ENCODE data around the gene EIF4H. TPM values are rescaled to one million over a fixed set of nuclear protein-coding genes. Genes with fewer than 3 reads are reported as not detected.

Gene EIF4H
- total and polyA plus RNA-seq, 2 donors (not counting 3 experiments of a cell fraction or from before 2014, with no cell fraction given): 406 to 415 TPM

DNA sequence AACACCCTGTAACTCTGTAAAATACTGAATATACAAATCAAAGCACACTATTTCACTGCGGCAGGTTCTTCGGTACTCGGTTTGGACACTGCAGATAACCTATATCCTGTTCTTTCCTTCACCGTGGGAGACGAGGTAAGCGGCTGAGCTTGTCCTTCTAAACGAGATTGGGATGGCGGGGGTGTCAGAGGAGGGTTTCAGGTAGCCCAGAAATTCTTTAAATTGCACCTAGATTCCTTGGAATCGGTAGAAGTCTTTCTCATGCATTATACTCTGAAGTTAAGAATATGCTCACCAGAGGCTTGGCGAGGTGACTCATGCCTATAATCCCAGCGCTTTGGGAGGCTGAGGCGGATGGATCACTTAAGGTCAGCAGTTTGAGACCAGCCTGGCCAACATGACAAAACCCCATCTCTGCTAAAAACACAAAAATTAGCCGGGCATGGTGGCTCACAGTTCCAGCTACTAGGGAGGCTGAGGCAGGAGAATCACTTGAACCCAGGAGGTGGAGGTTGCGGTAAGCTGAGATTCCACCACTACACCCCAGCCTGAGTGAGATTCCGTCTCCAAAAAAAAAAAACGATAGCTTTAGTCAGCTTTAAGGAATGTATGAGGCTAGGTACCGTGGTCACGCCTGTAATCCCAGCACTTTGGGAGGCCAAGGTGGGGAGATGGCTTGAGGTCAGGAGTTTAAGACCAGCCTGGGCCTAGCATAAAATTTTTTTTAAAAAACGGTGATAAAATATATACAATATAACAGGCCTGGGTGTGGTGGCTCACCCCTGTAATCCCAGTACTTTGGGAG, 25.6 kb downstream of the EIF4H start:
- Histone ChIP-seq H3K79me2 (ENCODE audit: control insufficient read depth, insufficient read depth, low read length) (no peaks in the 10 kb centered on the region), H3K27ac (ENCODE audit: insufficient read depth, low read depth, low read length) (no peak overlapping the region), H3K27me3 (ENCODE audit: control insufficient read depth in 2 of 2, insufficient read depth in 2 of 2, low read length in 2 of 2) (no peaks in the 10 kb centered on the region), H4K20me1 (replicated peaks; ENCODE audit: control insufficient read depth, extremely low read depth, insufficient read depth, low read length) (no peaks in the 10 kb centered on the region), H2AFZ (ENCODE audit: low read depth, low read length) (no peak overlapping the region), H3K4me3 (replicated peaks in 1 of 3; ENCODE audit: insufficient read depth in 1 of 3, low read depth in 1 of 3, low read length in 3 of 3) (no peak overlapping the region), H3K9me3 (replicated peaks; ENCODE audit: control insufficient read depth, insufficient read depth, low read length) (no peaks in the 10 kb centered on the region), H3K36me3 (ENCODE audit: control insufficient read depth in 2 of 2, extremely low read depth in 1 of 2, insufficient read depth in 2 of 2, low read length in 2 of 2) (peaks cover 3 to 6% of the 10 kb centered on the region in 2 experiments), H3K4me2 (ENCODE audit: insufficient read depth, low read length) (no peak overlapping the region), H3K9me1 (replicated peaks; ENCODE audit: control insufficient read depth, extremely low read depth, insufficient read depth, low read length) (no peaks in the 10 kb centered on the region), H3K4me1 (ENCODE audit: control insufficient read depth, extremely low read depth, insufficient read depth, low read length) (no peaks in the 10 kb centered on the region), H3K9ac (replicated peaks; ENCODE audit: extremely low read depth, insufficient read depth, low read length) (no peak overlapping the region)
- FAIRE-seq (no peak), DNase-seq (ENCODE audit: low read depth, low spot score) (no peak)
- dilution Hi-C loops (cut with MboI; ENCODE audit: extremely low pct_ligation_motif_present, low sequenced_read_pairs): no loop called here
- intact Hi-C loops (cut with micrococcal nuclease): loop anchor here (10.0 kb wide), 1 partner anchor 75 kb away; no protein-coding TSS in a partner anchor
- no TSS peak for BruUV-seq (replicated peaks)
- TF ChIP-seq POLR2AphosphoS5 (IDR thresholded peaks at IDR 0.05; ENCODE audit: insufficient read depth, low read depth, low read length) (no peak), POLR2A (IDR thresholded peaks at IDR 0.05; ENCODE audit: low read depth, low read length) (no peak), FOS (IDR thresholded peaks at IDR 0.05; ENCODE audit: borderline replicate concordance, insufficient read depth, low read length) (no peak)
- TF ChIP-seq, protein P1, sequence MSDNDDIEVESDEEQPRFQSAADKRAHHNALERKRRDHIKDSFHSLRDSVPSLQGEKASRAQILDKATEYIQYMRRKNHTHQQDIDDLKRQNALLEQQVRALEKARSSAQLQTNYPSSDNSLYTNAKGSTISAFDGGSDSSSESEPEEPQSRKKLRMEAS (IDR thresholded peaks at IDR 0.05; ENCODE audit: insufficient read depth, insufficient read length): no peak
- ChIA-PET CTCF (interaction anchor here (0.8 to 1.7 kb wide), 6 partner anchors 16 to 334 kb away, joined by 3 to 6 read pairs (median 4); no protein-coding TSS in a partner anchor), POLR2A (interaction anchor here (1.0 kb wide), 1 partner anchor 117 kb away, joined by 3 read pairs; no protein-coding TSS in a partner anchor)

DNA sequence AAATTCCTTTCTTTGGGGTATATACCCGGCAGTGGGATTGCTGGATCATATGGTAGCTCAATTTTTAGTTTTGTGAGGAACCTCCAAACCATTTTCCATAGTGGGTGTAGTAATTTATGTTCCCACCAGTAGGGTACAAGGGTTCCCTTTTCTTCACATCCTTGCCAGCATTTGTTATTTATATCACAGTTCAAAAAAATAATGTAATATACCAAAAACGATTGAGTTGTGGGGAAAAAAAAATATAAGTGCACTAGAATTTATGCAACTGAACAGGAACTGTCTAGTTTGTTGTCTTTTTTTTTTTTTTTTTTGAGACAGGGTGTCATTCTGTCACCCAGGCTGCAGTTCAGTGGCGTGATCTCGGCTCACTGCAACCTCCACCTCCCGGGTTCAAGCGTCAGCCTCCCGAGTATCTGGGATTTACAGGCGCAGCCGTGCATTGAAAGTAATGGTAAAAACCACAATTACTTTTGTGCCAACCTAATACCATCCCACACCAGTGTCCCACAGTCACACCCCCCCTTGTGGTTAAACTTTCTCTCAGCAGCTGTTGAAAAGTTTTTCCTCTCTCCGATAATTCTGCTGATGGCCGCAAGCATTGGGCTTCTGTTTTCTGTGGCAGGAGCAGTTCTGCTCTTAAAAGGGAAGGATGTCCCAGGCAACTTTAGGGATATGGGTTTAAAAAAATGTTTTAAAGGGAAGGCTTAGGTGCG, 28.8 kb downstream of the EIF4H start:
- no peaks in the 10 kb centered on the region for H3K36me3 ChIP-seq (ENCODE audit: control insufficient read depth in 2 of 2, extremely low read depth in 1 of 2, insufficient read depth in 2 of 2, low read length in 2 of 2)
- H4K20me1 ChIP-seq (replicated peaks; ENCODE audit: control insufficient read depth, extremely low read depth, insufficient read depth, low read length): no peaks in the 10 kb centered on the region
- dilution Hi-C loops (cut with MboI; ENCODE audit: extremely low pct_ligation_motif_present, low sequenced_read_pairs): no loop called here
- H3K27me3 ChIP-seq (ENCODE audit: control insufficient read depth in 2 of 2, insufficient read depth in 2 of 2, low read length in 2 of 2): no peaks in the 10 kb centered on the region
- CTCF ChIA-PET: interaction anchor here (0.6 to 10.3 kb wide), 17 partner anchors 9 to 337 kb away, joined by 3 to 405 read pairs (median 4); partner anchors contain the start of gene CLIP2
- H3K27ac ChIP-seq (ENCODE audit: insufficient read depth, low read depth, low read length): no peak overlapping the region
- POLR2A ChIA-PET: no interaction called here
- no peak overlapping the region for H3K4me3 ChIP-seq (replicated peaks in 1 of 3; ENCODE audit: insufficient read depth in 1 of 3, low read depth in 1 of 3, low read length in 3 of 3)
- H2AFZ ChIP-seq (ENCODE audit: low read depth, low read length): no peak overlapping the region
- H3K79me2 ChIP-seq (ENCODE audit: control insufficient read depth, insufficient read depth, low read length): no peaks in the 10 kb centered on the region
- intact Hi-C loops (cut with micrococcal nuclease): loop anchor here (1.0 to 10.0 kb wide), 3 partner anchors 72 to 336 kb away; no protein-coding TSS in a partner anchor
- H3K9me3 ChIP-seq (replicated peaks; ENCODE audit: control insufficient read depth, insufficient read depth, low read length): no peaks in the 10 kb centered on the region
- no peak for FAIRE-seq
- H3K4me1 ChIP-seq (ENCODE audit: control insufficient read depth, extremely low read depth, insufficient read depth, low read length): no peaks in the 10 kb centered on the region
- BruUV-seq (replicated peaks): no TSS peak
- peak; percentile 40 for DNase-seq (ENCODE audit: low read depth, low spot score)
- H3K9ac ChIP-seq (replicated peaks; ENCODE audit: extremely low read depth, insufficient read depth, low read length): no peak overlapping the region
- no peaks in the 10 kb centered on the region for H3K9me1 ChIP-seq (replicated peaks; ENCODE audit: control insufficient read depth, extremely low read depth, insufficient read depth, low read length)
- no peak overlapping the region for H3K4me2 ChIP-seq (ENCODE audit: insufficient read depth, low read length)
- TF ChIP-seq MYC (IDR thresholded peaks at IDR 0.05; ENCODE audit: low read depth, low read length) (no peak), FOS (IDR thresholded peaks at IDR 0.05; ENCODE audit: borderline replicate concordance, insufficient read depth, low read length) (no peak)
- TF ChIP-seq, protein P2, sequence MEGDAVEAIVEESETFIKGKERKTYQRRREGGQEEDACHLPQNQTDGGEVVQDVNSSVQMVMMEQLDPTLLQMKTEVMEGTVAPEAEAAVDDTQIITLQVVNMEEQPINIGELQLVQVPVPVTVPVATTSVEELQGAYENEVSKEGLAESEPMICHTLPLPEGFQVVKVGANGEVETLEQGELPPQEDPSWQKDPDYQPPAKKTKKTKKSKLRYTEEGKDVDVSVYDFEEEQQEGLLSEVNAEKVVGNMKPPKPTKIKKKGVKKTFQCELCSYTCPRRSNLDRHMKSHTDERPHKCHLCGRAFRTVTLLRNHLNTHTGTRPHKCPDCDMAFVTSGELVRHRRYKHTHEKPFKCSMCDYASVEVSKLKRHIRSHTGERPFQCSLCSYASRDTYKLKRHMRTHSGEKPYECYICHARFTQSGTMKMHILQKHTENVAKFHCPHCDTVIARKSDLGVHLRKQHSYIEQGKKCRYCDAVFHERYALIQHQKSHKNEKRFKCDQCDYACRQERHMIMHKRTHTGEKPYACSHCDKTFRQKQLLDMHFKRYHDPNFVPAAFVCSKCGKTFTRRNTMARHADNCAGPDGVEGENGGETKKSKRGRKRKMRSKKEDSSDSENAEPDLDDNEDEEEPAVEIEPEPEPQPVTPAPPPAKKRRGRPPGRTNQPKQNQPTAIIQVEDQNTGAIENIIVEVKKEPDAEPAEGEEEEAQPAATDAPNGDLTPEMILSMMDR (IDR thresholded peaks at IDR 0.05; ENCODE audit: extremely low read depth in 1 of 2, insufficient read depth in 1 of 2, low read depth in 1 of 2, low read length in 2 of 2): peak; percentile 47 to 51
